ENCODE results near the gene CDH26. TPM values are rescaled to one million over a fixed set of nuclear protein-coding genes. Genes with fewer than 3 reads are reported as not detected.

CDH26 gene
- total and polyA plus RNA-seq, 10 of the 15 experiments (the other 5 are each of a cell fraction or from before 2014, with no cell fraction given), result 0.03 to 0.19 (median 0.08) TPM; not detected in 4

GRCh38 chr20:60056407-60057122 lies 98.3 kb downstream of the CDH26 start:
- Histone ChIP-seq H3K79me2 (ENCODE audit: control insufficient read depth, insufficient read depth, low read length) (no peaks in the 10 kb centered on the region), H3K27me3 (replicated peaks in 1 of 2; ENCODE audit: control insufficient read depth in 2 of 2, insufficient read depth in 2 of 2, low read length in 1 of 2) (no peaks in the 10 kb centered on the region), H3K9ac (ENCODE audit: control insufficient read depth, insufficient read depth, low read length) (peak overlapping the region; percentile 15; the same call in 1 of the 2 replicates), H3K9me3 (replicated peaks; ENCODE audit: control insufficient read depth, insufficient read depth, low read length) (no peaks in the 10 kb centered on the region), H3K4me3 (no peak overlapping the region), H3K36me3 (ENCODE audit: control insufficient read depth in 2 of 2, insufficient read depth in 2 of 2, low read length in 1 of 2) (no peaks in the 10 kb centered on the region), H3K4me1 (ENCODE audit: control insufficient read depth, insufficient read depth, low read length) (no peaks in the 10 kb centered on the region), H3K27ac (ENCODE audit: control insufficient read depth, insufficient read depth) (no peak overlapping the region), H3K4me2 (ENCODE audit: control insufficient read depth, insufficient read depth) (no peak overlapping the region), H4K20me1 (ENCODE audit: control insufficient read depth, insufficient read depth) (no peaks in the 10 kb centered on the region), H2AFZ (ENCODE audit: control insufficient read depth, low read depth, low read length) (no peak overlapping the region)
- 27% methylated on average over 5 of the region's 5 CpGs for WGBS (ENCODE audit: insufficient coverage, insufficient replicate concordance, low lambda C conversion rate, missing lambda C conversion rate)
- ChIA-PET CTCF (interaction anchor here (0.6 to 3.2 kb wide), 17 partner anchors 8 to 1172 kb away, joined by 3 to 38 read pairs (median 5); no protein-coding TSS in a partner anchor), SMC1A (ENCODE audit: uncharacterized antibody, unreplicated experiment) (interaction anchor here (1.0 to 2.7 kb wide), 7 partner anchors 46 to 208 kb away, joined by 3 to 12 read pairs (median 3); no protein-coding TSS in a partner anchor), POLR2A (interaction anchor here (0.6 kb wide), 1 partner anchor 272 kb away, joined by 3 read pairs; no protein-coding TSS in a partner anchor), RAD21 (ENCODE audit: unreplicated experiment) (interaction anchor here (1.1 kb wide), 2 partner anchors 154 to 205 kb away, joined by 4 to 5 read pairs; no protein-coding TSS in a partner anchor)
- DNase-seq (ENCODE audit: low read depth, low spot score) (no peak), FAIRE-seq (no peak), ATAC-seq (no peak)
- BruUV-seq (replicated peaks), result no TSS peak
- intact Hi-C loops (cut with micrococcal nuclease; ENCODE audit: unreplicated experiment), result loop anchor here (5.0 to 10.0 kb wide), 3 partner anchors 112 to 1841 kb away; partner anchors contain the start of genes FAM217B and PPP1R3D
- in situ Hi-C loops (cut with MboI), result loop anchor here (5.0 kb wide), 1 partner anchor 1841 kb away; no protein-coding TSS in a partner anchor
- TF ChIP-seq ZBTB4 (CRISPR knock-in tag; IDR thresholded peaks at IDR 0.05) (no peak), RCOR1 (conservative IDR thresholded peaks at IDR 0.05; ENCODE audit: low read depth, low read length) (no peak), ZNF687 (IDR thresholded peaks at IDR 0.05) (no peak), RAD51 (IDR thresholded peaks at IDR 0.05) (no peak), IRF5 (IDR thresholded peaks at IDR 0.05; ENCODE audit: borderline replicate concordance) (no peak), NR2F1 (conservative IDR thresholded peaks at IDR 0.05) (no peak), SREBF1 (IDR thresholded peaks at IDR 0.05; ENCODE audit: low read length) (no peak), IKZF2 (IDR thresholded peaks at IDR 0.05) (no peak), CEBPZ (IDR thresholded peaks at IDR 0.05; ENCODE audit: low read depth, low read length) (no peak), ZNF217 (IDR thresholded peaks at IDR 0.05) (no peak), ZBED1 (IDR thresholded peaks at IDR 0.05; ENCODE audit: borderline replicate concordance) (no peak)
